Measurements from ENCODE around the gene SFXN5.

The SFXN5 gene

GRCh38 chr2:72975017-72975416 is 96.5 kb downstream of the SFXN5 start:
- DNase-seq (ENCODE audit: low spot score): no peak

- DNase-seq (ENCODE audit: low spot score): no peak
Measured at GRCh38 chr2:72974436-72974754, 97.1 kb downstream of the SFXN5 start.

GRCh38 chr2:72973566-72974435 is 97.7 kb downstream of the SFXN5 start:
- DNase-seq (ENCODE audit: low spot score): peak; percentile 19

GRCh38 chr2:72973137-72973535 is 98.4 kb downstream of the SFXN5 start:
- no peak for DNase-seq (ENCODE audit: low spot score)

GRCh38 chr2:72972352-72973136 is 99.0 kb downstream of the SFXN5 start:
- no peak for DNase-seq (ENCODE audit: low spot score)

GRCh38 chr2:72971036-72971435 is 100.5 kb downstream of the SFXN5 start:
- DNase-seq (ENCODE audit: low spot score): no peak

- DNase-seq (ENCODE audit: low spot score): no peak
Measured at GRCh38 chr2:72969706-72970105, 101.8 kb downstream of the SFXN5 start.

GRCh38 chr2:72968286-72968685 is 103.2 kb downstream of the SFXN5 start:
- no peak for DNase-seq (ENCODE audit: low spot score)

- DNase-seq (ENCODE audit: low spot score): no peak
Measured at GRCh38 chr2:72965770-72966450, 105.6 kb downstream of the SFXN5 start.

GRCh38 chr2:72965016-72965415 is 106.5 kb downstream of the SFXN5 start:
- no peak for DNase-seq (ENCODE audit: low spot score)

- DNase-seq (ENCODE audit: low spot score): no peak
Measured at GRCh38 chr2:72964146-72964525, 107.4 kb downstream of the SFXN5 start.

GRCh38 chr2:72963423-72964145 is 107.9 kb downstream of the SFXN5 start:
- no peak for DNase-seq (ENCODE audit: low spot score)

- DNase-seq (ENCODE audit: low spot score): no peak
Measured at GRCh38 chr2:72962911-72963310, 108.6 kb downstream of the SFXN5 start.

- no peak for DNase-seq (ENCODE audit: low spot score)
Measured at GRCh38 chr2:72961853-72962468, 109.6 kb downstream of the SFXN5 start.

- no peak for DNase-seq (ENCODE audit: low spot score)
Measured at GRCh38 chr2:72961036-72961720, 110.3 kb downstream of the SFXN5 start.

GRCh38 chr2:72959995-72960981 is 111.2 kb downstream of the SFXN5 start:
- no peak for DNase-seq (ENCODE audit: low spot score)

GRCh38 chr2:72959554-72959953 is 112.0 kb downstream of the SFXN5 start:
- DNase-seq (ENCODE audit: low spot score): no peak

- no peak for DNase-seq (ENCODE audit: low spot score)
Measured at GRCh38 chr2:72958542-72959385, 112.7 kb downstream of the SFXN5 start.

- DNase-seq (ENCODE audit: low spot score): no peak
Measured at GRCh38 chr2:72956936-72957335, 114.6 kb downstream of the SFXN5 start.

Data from hematopoietic multipotent progenitor cell treated with erythropoietin and hydrocortisone succinate and interleukin-3 and kit ligand, for 17 days (in vitro differentiated cells).